NCI-H1436 (cell line): Measurements from ENCODE around the gene PCDHGA5.
"Not testable (repeated sequence)": the region's sequence is repeated elsewhere in the genome, so short reads cannot be mapped to it uniquely, and the experiment has no call there.

Experiments used
- DNase-seq: peaks from one replicate; lab custom pipeline; 2025; lab: John Stamatoyannopoulos, UW

The PCDHGA5 gene

GRCh38 chr5:141387557-141388311 lies 23.8 kb downstream of the PCDHGA5 start, which contains the start of gene PCDHGB4:
PCDHGB4 (plus strand) TSS chr5:141387698; CDS start chr5:141387885, 187 bp downstream.
- DNase-seq: not testable (repeated sequence)

GRCh38 chr5:141388661-141389060 lies 24.7 kb downstream of the PCDHGA5 start:
- DNase-seq: no peak

- DNase-seq: no peak
Observed at GRCh38 chr5:141389153-141390042, 25.4 kb downstream of the PCDHGA5 start.

GRCh38 chr5:141392429-141393198 lies 28.7 kb downstream of the PCDHGA5 start, which contains the start of gene PCDHGA8:
PCDHGA8 (plus strand) TSS chr5:141392633; CDS start chr5:141392814, 181 bp downstream.
- no peak for DNase-seq

GRCh38 chr5:141393267-141393666 lies 29.3 kb downstream of the PCDHGA5 start:
- DNase-seq: no peak

GRCh38 chr5:141394401-141395187 lies 30.6 kb downstream of the PCDHGA5 start:
- DNase-seq: not testable (repeated sequence)

- not testable (repeated sequence) for DNase-seq
Observed at GRCh38 chr5:141397756-141398551, 34.0 kb downstream of the PCDHGA5 start, which contains the start of gene PCDHGB5. PCDHGB5 (plus strand) TSS chr5:141397947; CDS start chr5:141398128, 181 bp downstream.

GRCh38 chr5:141398608-141399007 lies 34.6 kb downstream of the PCDHGA5 start:
- no peak for DNase-seq

- DNase-seq: no peak
Observed at GRCh38 chr5:141399555-141400258, 35.7 kb downstream of the PCDHGA5 start.

GRCh38 chr5:141402553-141403243 lies 38.7 kb downstream of the PCDHGA5 start, which contains the start of gene PCDHGA9:
PCDHGA9 (plus strand) TSS chr5:141402778; CDS start chr5:141402953, 175 bp downstream.
- no peak for DNase-seq

- DNase-seq: no peak
Observed at GRCh38 chr5:141403387-141403786, 39.4 kb downstream of the PCDHGA5 start.

GRCh38 chr5:141407790-141408505 lies 44.0 kb downstream of the PCDHGA5 start, which contains the start of gene PCDHGB6:
PCDHGB6 (plus strand) TSS chr5:141408021; CDS start chr5:141408203, 182 bp downstream.
- DNase-seq: not testable (repeated sequence)

- DNase-seq: no peak
Observed at GRCh38 chr5:141409598-141410306, 45.8 kb downstream of the PCDHGA5 start.

- no peak for DNase-seq
Observed at GRCh38 chr5:141411575-141411974, 47.6 kb downstream of the PCDHGA5 start.

GRCh38 chr5:141412854-141413539 lies 49.0 kb downstream of the PCDHGA5 start, which contains the start of gene PCDHGA10:
PCDHGA10 (plus strand) TSS chr5:141412987; CDS start chr5:141413176, 189 bp downstream.
- DNase-seq: peak; percentile 30

GRCh38 chr5:141413540-141414069 lies 49.6 kb downstream of the PCDHGA5 start:
- no peak for DNase-seq
